HL-60 (cell line): Measurements from ENCODE around the gene IFTAP.
A peak's percentile ranks its signal among the peaks of the same experiment; 100 is the strongest.

ENCODE experiments used
- DNase-seq, 2 experiments: peaks; one replicate each; pipeline ENCODE4 v3.0.0-alpha.2; 2010 to 2020; ENCODE audit warnings: low read depth in 1 of 2, low spot score in 1 of 2
- H3K27ac ChIP-seq: fragments of 250-450 bp; sonication (Bioruptor Pico); replicated peaks from 2 replicates; pipeline ENCODE4 v1.5.1; 2020; ENCODE audit warnings: mild to moderate bottlenecking, moderate library complexity
- H3K27me3 ChIP-seq: fragments of 250-450 bp; sonication (Bioruptor Pico); 2 replicates; pipeline ENCODE4 v1.5.1; 2021; ENCODE audit warnings: mild to moderate bottlenecking, moderate library complexity; ENCODE audit not compliant: insufficient read depth, poor library complexity, severe bottlenecking
- H3K4me3 ChIP-seq: replicated peaks from 2 replicates; pipeline ENCODE4 v1.5.1; 2011; ENCODE audit warnings: mild to moderate bottlenecking, control low read depth, low read length; ENCODE audit not compliant: insufficient read depth
- CTCF ChIP-seq: IDR thresholded peaks from one replicate; pipeline ENCODE4 v1.5.1; 2011; ENCODE audit warnings: low read length, control low read depth, inconsistent platforms; ENCODE audit not compliant: insufficient read depth
- GABPA ChIP-seq: IDR thresholded peaks from 2 replicates; pipeline ENCODE4 v1.6.1; 2012; ENCODE audit warnings: low read depth
- POLR2AphosphoS5 ChIP-seq: IDR thresholded peaks from 2 replicates; pipeline ENCODE4 v1.6.1; 2012; ENCODE audit warnings: low read depth
- REST ChIP-seq: IDR thresholded peaks from 2 replicates; pipeline ENCODE4 v1.6.1; 2012; ENCODE audit warnings: low read depth; ENCODE audit not compliant: insufficient replicate concordance
- SPI1 ChIP-seq: IDR thresholded peaks from 2 replicates; pipeline ENCODE4 v1.6.1; 2012; ENCODE audit warnings: low read depth, mild to moderate bottlenecking, borderline replicate concordance

The IFTAP gene

GRCh38 chr11:36615826-36616225 is 21.5 kb downstream of the IFTAP start:
- DNase-seq = no peak
- Histone ChIP-seq H3K27ac (no peak overlapping the region), H3K4me3 (no peak overlapping the region), H3K27me3 (no peaks in the 10 kb centered on the region)
- TF ChIP-seq REST = no peak
- no peak for TF ChIP-seq CTCF
- TF ChIP-seq POLR2AphosphoS5 = no peak
- TF ChIP-seq SPI1 = 0 out of 2 replicates have a peak, but pooled peaks have one; percentile 11
- TF ChIP-seq GABPA = no peak

GRCh38 chr11:36617543-36618362 is 23.5 kb downstream of the IFTAP start:
- DNase-seq = no peak
- Histone ChIP-seq H3K27ac (no peak overlapping the region), H3K27me3 (no peaks in the 10 kb centered on the region), H3K4me3 (no peak overlapping the region)
- no peak for TF ChIP-seq SPI1
- TF ChIP-seq CTCF = no peak
- no peak for TF ChIP-seq GABPA

GRCh38 chr11:36618363-36619047 is 24.2 kb downstream of the IFTAP start:
- no peak for DNase-seq
- Histone ChIP-seq H3K27ac (no peak overlapping the region), H3K27me3 (no peaks in the 10 kb centered on the region), H3K4me3 (no peak overlapping the region)
- TF ChIP-seq GABPA = no peak
- TF ChIP-seq POLR2AphosphoS5 = no peak

- no peak overlapping the region for H3K4me3 ChIP-seq
- no peaks in the 10 kb centered on the region for H3K27me3 ChIP-seq
- H3K27ac ChIP-seq = no peak overlapping the region
- no peak for TF ChIP-seq GABPA
- no peak for TF ChIP-seq SPI1
- no peak for TF ChIP-seq CTCF
- no peak for TF ChIP-seq POLR2AphosphoS5
- no peak for TF ChIP-seq REST
- DNase-seq = no peak
Measured at GRCh38 chr11:36619502-36619901, 25.2 kb downstream of the IFTAP start.
